Adipocyte (in vitro differentiated cells): ENCODE results near the gene PLOD1.
A peak's percentile ranks its signal among the peaks of the same experiment; 100 is the strongest.

Experiments used
- DNase-seq: peaks from one replicate; pipeline ENCODE4 v3.0.0-alpha.2; 2015; ENCODE audit warnings: low read depth
- H3K27me3 ChIP-seq: replicated peaks from 2 replicates; pipeline ENCODE4 v1.7.0; 2013; ENCODE audit warnings: mild to moderate bottlenecking, low read length, moderate library complexity; ENCODE audit not compliant: control insufficient read depth, insufficient read depth
- H3K36me3 ChIP-seq: 2 replicates; pipeline ENCODE4 v1.7.0; 2013; ENCODE audit warnings: low read length, mild to moderate bottlenecking, moderate library complexity; ENCODE audit not compliant: control insufficient read depth, insufficient read depth, severe bottlenecking
- H3K4me1 ChIP-seq: 2 replicates; pipeline ENCODE4 v1.7.0; 2013; ENCODE audit warnings: mild to moderate bottlenecking, low read length, moderate library complexity; ENCODE audit not compliant: control insufficient read depth, insufficient read depth
- H3K4me3 ChIP-seq: 2 replicates; pipeline ENCODE4 v1.7.0; 2013; ENCODE audit warnings: mild to moderate bottlenecking, low read length, moderate library complexity
- H3K9ac ChIP-seq: 2 replicates; pipeline ENCODE4 v1.7.0; 2013; ENCODE audit warnings: mild to moderate bottlenecking, low read length, moderate library complexity
- H3K9me3 ChIP-seq: 2 replicates; pipeline ENCODE4 v1.7.0; 2013; ENCODE audit warnings: mild to moderate bottlenecking, low read length, moderate library complexity; ENCODE audit not compliant: control insufficient read depth

Gene PLOD1

DNA sequence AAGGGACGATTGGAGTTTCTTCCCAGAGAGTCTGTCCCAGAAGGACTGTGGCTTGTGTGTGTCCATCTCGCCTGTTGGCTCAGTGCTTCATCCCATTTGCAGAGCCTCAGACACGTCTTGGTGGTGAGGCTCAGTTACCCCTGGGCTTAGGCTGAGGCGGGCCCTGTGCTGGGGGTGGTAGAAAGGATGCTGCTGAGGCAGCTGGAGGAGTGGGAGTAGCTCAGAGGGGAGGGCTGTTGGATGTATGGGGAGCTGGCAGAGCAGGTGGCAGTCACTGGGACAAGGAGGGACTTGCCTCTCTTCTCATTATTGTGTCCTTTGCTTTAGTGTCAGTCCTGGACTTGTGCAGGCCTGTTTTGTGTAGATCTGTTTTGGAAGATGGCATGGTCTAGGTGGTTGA lies 77.5 kb downstream of the PLOD1 start:
- Histone ChIP-seq H3K27me3 (no peaks in the 10 kb centered on the region), H3K36me3 (peaks cover 44% of the 10 kb centered on the region), H3K9me3 (no peaks in the 10 kb centered on the region), H3K4me1 (peaks cover 16% of the 10 kb centered on the region), H3K9ac (no peak overlapping the region), H3K4me3 (no peak overlapping the region)
- no peak for DNase-seq

DNA sequence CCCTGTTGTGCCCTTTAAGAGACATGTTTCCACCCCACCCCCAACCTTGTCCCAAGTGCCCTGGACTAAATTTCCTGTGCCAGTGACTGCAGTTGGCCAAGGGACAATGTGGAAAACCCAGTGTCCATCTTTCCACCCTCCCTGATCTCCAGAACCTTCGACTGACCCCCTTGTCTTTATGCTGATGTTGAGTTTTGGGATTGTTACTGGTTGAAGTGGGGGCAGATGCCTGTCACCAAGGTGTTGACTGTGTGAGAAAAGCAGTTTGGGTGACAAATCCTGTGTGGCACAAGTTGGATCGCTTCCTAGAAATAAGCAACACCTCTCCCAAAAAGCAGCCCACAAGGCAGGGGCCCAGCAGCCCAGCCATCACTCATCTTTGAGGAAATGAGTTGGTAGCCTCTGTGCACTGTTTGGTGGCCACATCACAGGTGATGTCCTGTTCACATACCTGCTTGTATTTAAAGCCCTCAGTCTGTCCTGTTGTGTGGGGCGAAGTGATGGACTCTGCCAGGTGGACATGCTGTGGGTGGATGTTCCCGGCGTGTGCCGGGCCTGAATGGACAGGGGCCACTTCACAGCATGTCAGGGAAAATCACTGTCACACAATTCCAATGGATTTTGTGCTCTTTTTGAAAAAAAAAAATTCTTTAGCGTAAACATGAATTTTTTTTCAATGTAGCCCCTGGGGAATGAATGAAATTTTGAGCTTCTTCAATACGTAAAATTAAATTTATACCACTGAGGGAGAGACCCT lies 78.2 kb downstream of the PLOD1 start:
- Histone ChIP-seq H3K9ac (no peak overlapping the region), H3K27me3 (no peaks in the 10 kb centered on the region), H3K4me3 (no peak overlapping the region), H3K4me1 (peaks cover 16% of the 10 kb centered on the region), H3K36me3 (peaks cover 36% of the 10 kb centered on the region), H3K9me3 (no peaks in the 10 kb centered on the region)
- no peak for DNase-seq

DNA sequence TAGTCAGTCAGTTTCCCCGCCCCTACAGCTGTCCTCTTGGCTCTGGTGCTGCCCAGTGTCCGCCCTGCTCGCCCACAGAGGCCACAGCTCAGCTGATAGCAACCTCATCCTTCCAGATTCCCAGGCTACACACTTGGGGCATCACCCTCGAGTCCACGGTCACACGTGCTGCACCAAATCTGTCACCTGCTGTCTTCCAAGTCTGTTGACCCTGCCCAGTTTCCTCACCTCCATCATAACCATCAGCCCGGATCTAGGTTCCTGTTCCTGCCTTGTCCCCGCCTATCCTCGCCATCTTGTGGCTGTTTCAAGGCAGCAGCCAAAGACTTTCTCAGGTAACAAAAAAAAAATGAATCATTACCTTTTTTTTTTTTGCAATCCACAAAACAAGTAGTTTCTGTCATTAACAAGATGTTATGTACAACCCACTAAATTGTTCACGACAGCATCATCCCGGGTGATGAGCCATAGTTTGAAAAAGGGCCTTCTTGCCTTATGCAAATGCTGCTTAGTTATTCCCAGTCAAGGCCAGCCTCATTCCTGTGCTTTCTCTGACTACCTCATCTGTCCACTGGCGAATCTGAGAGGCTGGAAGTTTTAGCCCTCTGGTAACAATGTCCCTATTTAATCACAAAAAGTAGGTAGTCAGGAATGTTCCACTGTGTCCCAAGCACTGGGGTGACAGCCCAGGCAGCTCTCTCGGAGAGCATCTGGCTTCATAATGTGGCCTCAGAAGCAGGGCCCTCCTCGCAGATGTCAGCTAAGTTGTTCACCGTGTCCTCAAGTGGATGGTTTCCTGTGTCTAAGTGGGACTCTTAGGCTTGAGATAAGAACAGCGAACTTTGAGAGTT lies 79.8 kb downstream of the PLOD1 start:
- H3K9ac ChIP-seq: no peak overlapping the region
- H3K4me1 ChIP-seq: peaks cover 16% of the 10 kb centered on the region
- H3K4me3 ChIP-seq: no peak overlapping the region
- no peak for DNase-seq
- H3K36me3 ChIP-seq: peaks cover 33% of the 10 kb centered on the region
- H3K27me3 ChIP-seq: no peaks in the 10 kb centered on the region
- no peaks in the 10 kb centered on the region for H3K9me3 ChIP-seq

DNA sequence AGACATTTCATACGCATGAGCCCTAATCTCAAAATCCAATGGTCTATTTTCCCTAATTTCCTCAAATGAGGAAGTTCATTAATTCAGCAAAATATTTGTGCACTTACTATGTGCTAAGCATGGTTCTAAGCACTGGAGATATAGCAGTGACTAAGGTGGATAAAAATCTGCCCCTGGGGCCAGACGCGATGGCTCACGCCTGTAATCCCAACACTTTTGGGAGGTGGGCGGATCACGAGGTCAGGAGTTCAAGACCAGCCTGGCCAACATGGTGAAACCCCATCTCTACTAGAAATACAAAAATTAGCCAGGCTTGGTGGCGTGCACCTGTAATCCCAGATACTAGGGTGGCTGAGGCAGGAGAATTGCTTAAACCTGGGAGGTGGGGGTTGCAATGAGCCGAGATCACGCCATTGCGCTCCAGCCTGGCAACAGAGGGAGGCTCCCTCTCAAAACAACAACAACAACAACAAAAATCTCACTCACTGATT lies 80.5 kb downstream of the PLOD1 start:
- no peak for DNase-seq
- H3K4me1 ChIP-seq: peaks cover 19% of the 10 kb centered on the region
- no peak overlapping the region for H3K4me3 ChIP-seq
- peaks cover 27% of the 10 kb centered on the region for H3K36me3 ChIP-seq
- no peaks in the 10 kb centered on the region for H3K27me3 ChIP-seq
- no peak overlapping the region for H3K9ac ChIP-seq
- no peaks in the 10 kb centered on the region for H3K9me3 ChIP-seq

DNA sequence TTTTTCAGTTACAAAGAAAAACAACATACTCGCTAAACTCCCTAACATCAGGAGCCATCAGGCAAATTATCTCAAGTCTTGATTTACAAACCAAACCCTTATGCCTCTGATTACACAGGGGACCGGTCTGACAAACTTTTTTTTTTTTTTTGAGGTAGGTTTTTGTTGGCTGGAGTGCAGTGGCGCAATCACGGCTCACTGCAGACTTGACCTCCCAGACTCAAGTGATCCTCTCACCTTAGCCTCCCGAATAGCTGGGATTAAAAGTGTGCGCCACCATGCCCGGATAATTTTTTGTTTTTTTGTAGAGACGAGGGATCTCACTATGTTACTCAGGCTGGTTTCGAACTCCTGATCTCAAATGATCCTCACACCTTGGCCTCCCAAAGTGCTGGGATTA lies 81.0 kb downstream of the PLOD1 start:
- H3K27me3 ChIP-seq: no peaks in the 10 kb centered on the region
- H3K9me3 ChIP-seq: no peaks in the 10 kb centered on the region
- peaks cover 22% of the 10 kb centered on the region for H3K36me3 ChIP-seq
- no peak overlapping the region for H3K9ac ChIP-seq
- no peak overlapping the region for H3K4me3 ChIP-seq
- DNase-seq: no peak
- H3K4me1 ChIP-seq: peaks cover 23% of the 10 kb centered on the region

DNA sequence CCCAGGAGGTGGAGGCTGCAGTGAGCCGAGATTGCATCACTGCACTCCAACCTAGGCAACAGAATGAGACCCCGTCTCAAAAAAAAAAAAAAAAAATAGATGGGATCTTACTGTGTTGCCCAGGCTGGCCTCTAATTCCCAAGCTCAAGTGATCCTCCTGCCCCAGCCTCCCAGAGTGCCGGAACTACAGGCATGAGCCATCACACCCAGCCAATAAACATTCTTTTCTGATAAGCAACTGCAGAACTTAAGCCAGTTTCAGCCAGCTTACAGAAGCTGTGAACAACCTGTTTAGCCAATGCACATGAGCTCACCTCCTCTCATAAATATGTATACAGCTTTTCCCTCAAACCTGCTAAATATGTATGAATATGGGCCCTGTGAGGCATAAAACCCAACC lies 81.7 kb downstream of the PLOD1 start:
- H3K4me1 ChIP-seq: peaks cover 24% of the 10 kb centered on the region
- DNase-seq: no peak
- peaks cover 15% of the 10 kb centered on the region for H3K36me3 ChIP-seq
- H3K9me3 ChIP-seq: no peaks in the 10 kb centered on the region
- H3K4me3 ChIP-seq: no peak overlapping the region
- no peaks in the 10 kb centered on the region for H3K27me3 ChIP-seq
- H3K9ac ChIP-seq: no peak overlapping the region

DNA sequence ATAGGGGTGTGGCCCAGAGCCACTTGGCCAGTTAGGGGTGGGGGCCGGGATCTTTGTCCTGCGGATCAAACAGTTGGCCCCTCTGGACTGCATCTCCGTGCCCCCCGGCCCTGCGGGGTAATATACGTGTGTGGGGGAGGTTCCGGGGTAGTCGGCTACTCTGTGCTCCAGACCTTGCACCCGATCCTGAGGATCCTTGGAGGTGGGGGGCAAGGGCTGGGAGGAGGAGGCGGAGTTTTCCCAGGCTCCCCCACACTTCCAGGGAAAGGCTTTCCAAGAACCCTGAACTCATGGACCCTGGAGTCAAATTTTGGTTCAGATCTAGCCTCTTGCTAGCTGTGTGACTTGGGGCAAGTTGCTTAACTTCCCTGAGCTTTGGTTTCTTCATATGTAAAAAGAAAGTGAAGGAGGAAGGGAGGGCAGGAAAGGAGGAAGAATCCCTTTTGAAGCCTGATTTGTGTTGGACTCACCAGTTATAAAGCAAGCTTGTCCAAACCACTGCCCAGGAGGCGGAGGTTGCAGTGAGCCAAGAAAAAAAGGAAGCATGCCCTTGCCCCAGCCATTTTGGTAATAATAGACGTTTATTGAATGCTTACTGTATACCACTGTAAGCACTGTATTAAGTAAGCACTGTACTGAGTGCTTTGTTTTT lies 85.5 kb downstream of the PLOD1 start:
- Histone ChIP-seq H3K4me3 (peak overlapping the region; percentile 87), H3K36me3 (peaks cover 23% of the 10 kb centered on the region), H3K9ac (peak overlapping the region; percentile 89), H3K9me3 (no peaks in the 10 kb centered on the region), H3K27me3 (no peaks in the 10 kb centered on the region), H3K4me1 (peaks cover 8% of the 10 kb centered on the region)
- DNase-seq: peak; percentile 20

GRCh38 chr1:12021616-12022015 lies 87.1 kb downstream of the PLOD1 start:
- DNase-seq: no peak
- H3K27me3 ChIP-seq: no peaks in the 10 kb centered on the region
- H3K4me3 ChIP-seq: no peak overlapping the region
- H3K9me3 ChIP-seq: no peaks in the 10 kb centered on the region
- H3K9ac ChIP-seq: no peak overlapping the region
- H3K36me3 ChIP-seq: peaks cover 35% of the 10 kb centered on the region
- H3K4me1 ChIP-seq: peaks cover 8% of the 10 kb centered on the region

DNA sequence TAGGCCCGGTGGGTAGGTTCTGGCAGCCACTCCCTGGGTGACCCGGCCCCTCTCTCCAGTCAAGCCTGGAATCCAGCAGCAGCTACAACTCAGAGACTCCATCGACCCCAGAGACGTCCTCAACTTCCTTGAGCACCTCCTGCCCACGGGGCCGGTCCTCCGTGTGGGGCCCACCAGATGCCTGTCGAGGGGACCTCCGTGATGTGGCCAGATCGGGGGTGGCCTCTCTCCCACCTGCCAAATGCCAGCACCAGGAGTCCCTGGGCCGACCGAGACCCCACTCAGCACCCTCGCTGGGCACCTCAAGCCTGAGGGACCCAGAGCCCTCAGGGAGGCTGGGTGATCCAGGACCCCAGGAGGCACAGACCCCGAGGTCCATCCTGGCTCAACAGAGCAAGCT lies 87.5 kb downstream of the PLOD1 start:
- peaks cover 8% of the 10 kb centered on the region for H3K4me1 ChIP-seq
- H3K27me3 ChIP-seq: no peaks in the 10 kb centered on the region
- H3K36me3 ChIP-seq: peaks cover 39% of the 10 kb centered on the region
- no peak for DNase-seq
- H3K9me3 ChIP-seq: no peaks in the 10 kb centered on the region
- no peak overlapping the region for H3K9ac ChIP-seq
- no peak overlapping the region for H3K4me3 ChIP-seq
